Measurements from ENCODE around the gene NBAS. TPM values are rescaled to one million over a fixed set of nuclear protein-coding genes. Genes with fewer than 3 reads are reported as not detected.

NBAS gene
- total and polyA plus RNA-seq, 9 of the 15 experiments (the other 6 are each of a cell fraction or from before 2014, with no cell fraction given), result 15.3 to 94.4 (median 69.9) TPM

DNA sequence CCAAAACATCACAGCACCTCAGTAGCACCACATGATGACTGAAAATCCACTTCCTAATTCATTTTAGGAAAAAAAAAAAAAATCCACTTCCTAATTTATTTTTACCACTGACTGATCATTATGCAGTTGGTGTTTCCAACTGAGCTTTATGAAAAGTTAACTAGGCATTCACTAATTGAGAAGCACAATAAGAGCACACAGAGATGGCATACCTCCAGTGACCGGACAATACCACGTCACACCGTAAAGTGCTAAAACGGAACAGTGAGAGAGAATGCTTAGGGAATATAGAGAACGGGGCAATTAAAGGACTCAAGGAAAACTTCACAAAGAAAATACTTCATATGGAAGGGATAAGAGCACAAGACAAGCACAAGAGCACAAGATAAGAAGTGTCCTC is 212.5 kb downstream of the NBAS start (continued):
- no peak for TF ChIP-seq HNRNPLL (IDR thresholded peaks at IDR 0.05; ENCODE audit: low read depth, low read length, poor library complexity, severe bottlenecking)
- TF ChIP-seq POLR2H (tag; IDR thresholded peaks at IDR 0.05; ENCODE audit: low read depth), result no peak

DNA sequence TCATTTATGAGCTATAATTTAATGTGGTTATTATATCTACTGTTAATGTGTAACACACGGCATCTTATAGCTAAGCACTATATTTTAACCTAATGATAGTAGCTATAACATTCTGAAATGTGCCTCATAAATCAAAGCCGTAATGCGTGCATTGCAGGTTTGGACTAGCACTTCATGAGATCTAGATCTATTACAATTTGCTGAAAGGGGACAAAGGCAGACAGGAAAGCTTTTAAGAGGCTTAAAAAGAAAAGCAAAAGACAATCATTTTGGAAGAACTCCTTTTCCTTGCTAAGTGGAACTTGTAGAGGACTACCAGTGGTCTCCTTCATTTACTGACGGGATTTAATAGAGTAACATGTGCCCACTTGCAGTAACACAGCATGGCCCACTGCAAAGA is 213.1 kb downstream of the NBAS start:
- ChIA-PET POLR2A (no interaction called here), CTCF (ENCODE audit: low intra/inter-chr PET ratio) (no interaction called here)
- 90% methylated on average over 4 of the region's 4 CpGs for WGBS (ENCODE audit: insufficient coverage, low coverage, missing lambda C conversion rate)
- H4K20me1 ChIP-seq (replicated peaks; ENCODE audit: control insufficient read depth, insufficient read depth, low read length), result no peaks in the 10 kb centered on the region
- H3K4me1 ChIP-seq (replicated peaks in 1 of 2; ENCODE audit: control insufficient read depth in 2 of 2, insufficient read depth in 2 of 2, low read length in 2 of 2), result no peaks in the 10 kb centered on the region
- TF ChIP-seq, protein P1, sequence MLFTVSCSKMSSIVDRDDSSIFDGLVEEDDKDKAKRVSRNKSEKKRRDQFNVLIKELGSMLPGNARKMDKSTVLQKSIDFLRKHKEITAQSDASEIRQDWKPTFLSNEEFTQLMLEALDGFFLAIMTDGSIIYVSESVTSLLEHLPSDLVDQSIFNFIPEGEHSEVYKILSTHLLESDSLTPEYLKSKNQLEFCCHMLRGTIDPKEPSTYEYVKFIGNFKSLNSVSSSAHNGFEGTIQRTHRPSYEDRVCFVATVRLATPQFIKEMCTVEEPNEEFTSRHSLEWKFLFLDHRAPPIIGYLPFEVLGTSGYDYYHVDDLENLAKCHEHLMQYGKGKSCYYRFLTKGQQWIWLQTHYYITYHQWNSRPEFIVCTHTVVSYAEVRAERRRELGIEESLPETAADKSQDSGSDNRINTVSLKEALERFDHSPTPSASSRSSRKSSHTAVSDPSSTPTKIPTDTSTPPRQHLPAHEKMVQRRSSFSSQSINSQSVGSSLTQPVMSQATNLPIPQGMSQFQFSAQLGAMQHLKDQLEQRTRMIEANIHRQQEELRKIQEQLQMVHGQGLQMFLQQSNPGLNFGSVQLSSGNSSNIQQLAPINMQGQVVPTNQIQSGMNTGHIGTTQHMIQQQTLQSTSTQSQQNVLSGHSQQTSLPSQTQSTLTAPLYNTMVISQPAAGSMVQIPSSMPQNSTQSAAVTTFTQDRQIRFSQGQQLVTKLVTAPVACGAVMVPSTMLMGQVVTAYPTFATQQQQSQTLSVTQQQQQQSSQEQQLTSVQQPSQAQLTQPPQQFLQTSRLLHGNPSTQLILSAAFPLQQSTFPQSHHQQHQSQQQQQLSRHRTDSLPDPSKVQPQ (CRISPR knock-in tag; IDR thresholded peaks at IDR 0.05; ENCODE audit: borderline replicate concordance), result no peak
- TF ChIP-seq SP1 (CRISPR knock-in tag; IDR thresholded peaks at IDR 0.05) (no peak), NCOA2 (IDR thresholded peaks at IDR 0.05; ENCODE audit: partially characterized antibody in 2 of 2) (no peak), TAL1 (IDR thresholded peaks at IDR 0.05) (no peak), HNRNPLL (IDR thresholded peaks at IDR 0.05; ENCODE audit: low read depth, low read length, poor library complexity, severe bottlenecking) (no peak), ZSCAN29 (IDR thresholded peaks at IDR 0.05) (no peak), ZNF174 (CRISPR knock-in tag; IDR thresholded peaks at IDR 0.05) (no peak)
- no peaks in the 10 kb centered on the region for H3K9me3 ChIP-seq (replicated peaks; ENCODE audit: control insufficient read depth, insufficient read depth, low read depth, low read length)
- DNase-seq (ENCODE audit: extremely low read depth in 1 of 4, low spot score in 3 of 4), result no peak
- no peak overlapping the region for H3K9ac ChIP-seq (ENCODE audit: insufficient read depth in 1 of 2, low read depth in 2 of 2, low read length in 2 of 2)
- H3K79me2 ChIP-seq (ENCODE audit: control insufficient read depth, insufficient read depth, low read length), result peaks cover 2% of the 10 kb centered on the region; the same call in 1 of the 3 replicates
- no peaks in the 10 kb centered on the region for H3K9me1 ChIP-seq (ENCODE audit: control insufficient read depth, insufficient read depth, low read length)
- no peak for FAIRE-seq
- H3K4me3 ChIP-seq, result no peak overlapping the region
- intact Hi-C loops (cut with micrococcal nuclease), result no loop called here
- H3K27ac ChIP-seq (ENCODE audit: extremely low read depth, low read depth, low read length), result no peak overlapping the region
- no peak overlapping the region for H3K4me2 ChIP-seq (ENCODE audit: insufficient read depth, low read length)
- in situ Hi-C loops (cut with MboI), result no loop called here
- no TSS peak for BruUV-seq (replicated peaks)
- H3K36me3 ChIP-seq (ENCODE audit: control insufficient read depth, insufficient read depth, low read length), result peaks cover 38% of the 10 kb centered on the region; the same call in 2 of the 3 replicates
- no peak overlapping the region for H2AFZ ChIP-seq (ENCODE audit: low read depth, low read length)
- no peak for ATAC-seq
- H3K27me3 ChIP-seq (ENCODE audit: control insufficient read depth in 2 of 2, insufficient read depth in 2 of 2, low read length in 2 of 2), result no peaks in the 10 kb centered on the region

Measured in K562 (cell line).